Measurements from ENCODE around the gene NMBR.
A peak's percentile ranks its signal among the peaks of the same experiment; 100 is the strongest.
"Not testable (repeated sequence)": the region's sequence is repeated elsewhere in the genome, so short reads cannot be mapped to it uniquely, and the experiment has no call there.

NMBR gene

GRCh38 chr6:142146828-142147662, at the start of gene NMBR, which contains the start of gene VTA1:
Gene NMBR, minus strand, starts transcription at chr6:142147122. Its CDS starts 58,464 bp downstream, at chr6:142088658.
Gene VTA1, plus strand, starts transcription at chr6:142147263. Its CDS starts 25 bp downstream, at chr6:142147288.
- peak; percentile 91 to 97 (median 95) for DNase-seq

GRCh38 chr6:142195862-142196541, 49.1 kb upstream of the NMBR start:
- no peak for DNase-seq

GRCh38 chr6:142193621-142194020, 46.7 kb upstream of the NMBR start:
- DNase-seq = no peak

- DNase-seq = no peak
Measured at GRCh38 chr6:142192343-142192742, 45.4 kb upstream of the NMBR start.

- no peak for DNase-seq
Measured at GRCh38 chr6:142189057-142189456, 42.1 kb upstream of the NMBR start.

- not testable (repeated sequence) for DNase-seq
Measured at GRCh38 chr6:142188341-142188740, 41.4 kb upstream of the NMBR start.

GRCh38 chr6:142187209-142187608, 40.3 kb upstream of the NMBR start:
- no peak for DNase-seq

GRCh38 chr6:142185641-142186040, 38.7 kb upstream of the NMBR start:
- no peak for DNase-seq

GRCh38 chr6:142184307-142184706, 37.4 kb upstream of the NMBR start:
- DNase-seq = no peak

GRCh38 chr6:142183351-142183750, 36.4 kb upstream of the NMBR start:
- no peak for DNase-seq

GRCh38 chr6:142182004-142182403, 35.1 kb upstream of the NMBR start:
- no peak for DNase-seq

GRCh38 chr6:142178129-142178528, 31.2 kb upstream of the NMBR start:
- no peak for DNase-seq

GRCh38 chr6:142174703-142175102, 27.8 kb upstream of the NMBR start:
- no peak for DNase-seq

GRCh38 chr6:142173980-142174379, 27.1 kb upstream of the NMBR start:
- no peak for DNase-seq

- DNase-seq = no peak
Measured at GRCh38 chr6:142172758-142173157, 25.8 kb upstream of the NMBR start.

GRCh38 chr6:142171351-142171750, 24.4 kb upstream of the NMBR start:
- DNase-seq = no peak

- no peak for DNase-seq
Measured at GRCh38 chr6:142167486-142167885, 20.6 kb upstream of the NMBR start.

GRCh38 chr6:142167071-142167470, 20.1 kb upstream of the NMBR start:
- no peak for DNase-seq

GRCh38 chr6:142165227-142165626, 18.3 kb upstream of the NMBR start:
- DNase-seq = no peak

- DNase-seq = no peak
Measured at GRCh38 chr6:142162780-142163179, 15.9 kb upstream of the NMBR start.

GRCh38 chr6:142156758-142157068, 9.8 kb upstream of the NMBR start:
- not testable (repeated sequence) for DNase-seq

- DNase-seq = peak in 2 of 6 experiments; percentile 36 to 47
Measured at GRCh38 chr6:142155895-142156757, 9.2 kb upstream of the NMBR start.

GRCh38 chr6:142155091-142155490, 8.2 kb upstream of the NMBR start:
- no peak for DNase-seq
